HEK293 (cell line): ENCODE measurements around the gene ZNF536.
A peak's percentile ranks its signal among the peaks of the same experiment; 100 is the strongest.

Experiments used
- GLIS1 ChIP-seq: fragments of 450-650 bp; formaldehyde crosslinking; IDR thresholded peaks from 2 replicates; pipeline ENCODE4 v1.5.1; 2016; ENCODE audit warnings: missing biosample characterization, missing genetic modification characterization
- MYNN ChIP-seq: fragments of 450-650 bp; formaldehyde crosslinking; IDR thresholded peaks from 2 replicates; pipeline ENCODE4 v1.5.1; 2016; ENCODE audit warnings: missing biosample characterization, missing genetic modification characterization, borderline replicate concordance
- MZF1 ChIP-seq: fragments of 450-650 bp; formaldehyde crosslinking; IDR thresholded peaks from 2 replicates; pipeline ENCODE4 v1.5.1; 2017; ENCODE audit warnings: missing biosample characterization, missing genetic modification characterization, borderline replicate concordance
- WT1 ChIP-seq: fragments of 450-650 bp; formaldehyde crosslinking; IDR thresholded peaks from 2 replicates; pipeline ENCODE4 v1.5.1; 2016; ENCODE audit warnings: missing biosample characterization, missing genetic modification characterization
- YY2 ChIP-seq: fragments of 450-650 bp; formaldehyde crosslinking; IDR thresholded peaks from 2 replicates; pipeline ENCODE4 v1.5.1; 2016; ENCODE audit warnings: missing biosample characterization, missing genetic modification characterization
- ZBTB7A ChIP-seq: fragments of 450-650 bp; formaldehyde crosslinking; IDR thresholded peaks from 2 replicates; pipeline ENCODE4 v1.5.1; 2016; ENCODE audit warnings: low read depth, missing biosample characterization, missing genetic modification characterization
- ZFP69B ChIP-seq: fragments of 450-650 bp; formaldehyde crosslinking; IDR thresholded peaks from 2 replicates; pipeline ENCODE4 v1.5.1; 2016; ENCODE audit warnings: missing biosample characterization, missing genetic modification characterization
- ZNF121 ChIP-seq: fragments of 450-650 bp; formaldehyde crosslinking; IDR thresholded peaks from 2 replicates; pipeline ENCODE4 v1.5.1; 2016; ENCODE audit warnings: missing biosample characterization, missing genetic modification characterization
- ZNF169 ChIP-seq: fragments of 450-650 bp; formaldehyde crosslinking; IDR thresholded peaks from 2 replicates; pipeline ENCODE4 v1.5.1; 2016; ENCODE audit warnings: missing biosample characterization, missing genetic modification characterization
- ZNF174 ChIP-seq: fragments of 450-650 bp; formaldehyde crosslinking; IDR thresholded peaks from 2 replicates; pipeline ENCODE4 v1.5.0; 2017; ENCODE audit warnings: missing biosample characterization, mild to moderate bottlenecking, missing genetic modification characterization
- ZNF274 ChIP-seq, 2 experiments: fragments of 200-500 bp in 1 of 2; fragments of 450-650 bp in 1 of 2; sonication (Bioruptor generic) in 1 of 2; formaldehyde crosslinking in 1 of 2; IDR thresholded peaks; 2 replicates each; pipeline versions ENCODE4 v1.5.1 to v1.6.1; 2014 to 2016; ENCODE audit warnings: borderline replicate concordance in 1 of 2, inconsistent platforms in 1 of 2, low read length in 1 of 2, missing biosample characterization in 1 of 2, missing genetic modification characterization in 1 of 2
- ZNF426 ChIP-seq: fragments of 450-650 bp; formaldehyde crosslinking; IDR thresholded peaks from 2 replicates; pipeline ENCODE4 v1.5.1; 2017; ENCODE audit warnings: missing biosample characterization, missing genetic modification characterization, mild to moderate bottlenecking, inconsistent platforms, moderate library complexity
- ZNF473 ChIP-seq: fragments of 450-650 bp; formaldehyde crosslinking; IDR thresholded peaks from 2 replicates; pipeline ENCODE4 v1.5.1; 2017; ENCODE audit warnings: missing biosample characterization, missing genetic modification characterization
- ZNF610 ChIP-seq: fragments of 450-650 bp; formaldehyde crosslinking; IDR thresholded peaks from 2 replicates; pipeline ENCODE4 v1.5.1; 2016; ENCODE audit warnings: missing biosample characterization, missing genetic modification characterization, borderline replicate concordance
- ZNF837 ChIP-seq: fragments of 450-650 bp; formaldehyde crosslinking; IDR thresholded peaks from 2 replicates; pipeline ENCODE4 v1.5.1; 2016; ENCODE audit warnings: missing biosample characterization, missing genetic modification characterization
- ZSCAN23 ChIP-seq: fragments of 450-650 bp; formaldehyde crosslinking; IDR thresholded peaks from 2 replicates; pipeline ENCODE4 v1.5.1; 2016; ENCODE audit warnings: missing biosample characterization, missing genetic modification characterization
- ZSCAN30 ChIP-seq: fragments of 450-650 bp; IDR thresholded peaks from 2 replicates; pipeline ENCODE4 v1.5.1; 2018; ENCODE audit warnings: missing biosample characterization, mild to moderate bottlenecking, missing genetic modification characterization, moderate library complexity
- TF ChIP-seq, protein P1 (sequence below): fragments of 450-650 bp; formaldehyde crosslinking; IDR thresholded peaks from 2 replicates; pipeline ENCODE4 v1.5.1; 2016; ENCODE audit warnings: missing biosample characterization, missing genetic modification characterization
- TF ChIP-seq, protein P2 (sequence below): fragments of 450-650 bp; formaldehyde crosslinking; IDR thresholded peaks from 2 replicates; pipeline ENCODE4 v1.5.1; 2016; ENCODE audit warnings: missing biosample characterization, missing genetic modification characterization
- TF ChIP-seq, protein P3 (sequence below): sonication (generic); formaldehyde crosslinking; IDR thresholded peaks from 2 replicates; pipeline ENCODE4 v1.8.1; 2022; ENCODE audit warnings: mild to moderate bottlenecking, moderate library complexity, missing genetic modification reagents
- TF ChIP-seq, protein P4 (sequence below): fragments of 450-650 bp; formaldehyde crosslinking; IDR thresholded peaks from 2 replicates; pipeline ENCODE4 v1.5.1; 2016; ENCODE audit warnings: missing biosample characterization, missing genetic modification characterization
- TF ChIP-seq, protein P5 (sequence below): fragments of 450-650 bp; formaldehyde crosslinking; IDR thresholded peaks from 2 replicates; pipeline ENCODE4 v1.5.1; 2016; ENCODE audit warnings: missing biosample characterization, missing genetic modification characterization
- TF ChIP-seq, protein P6 (sequence below): fragments of 450-650 bp; formaldehyde crosslinking; IDR thresholded peaks from 2 replicates; pipeline ENCODE4 v1.5.1; 2017; ENCODE audit warnings: missing biosample characterization, missing genetic modification characterization
- TF ChIP-seq, protein P7 (sequence below): fragments of 450-650 bp; formaldehyde crosslinking; optimal IDR thresholded peaks from 2 replicates; pipeline ENCODE3; 2016; ENCODE audit warnings: missing biosample characterization, mild to moderate bottlenecking, missing genetic modification characterization
- TF ChIP-seq, protein P8 (sequence below): fragments of 450-650 bp; formaldehyde crosslinking; IDR thresholded peaks from 2 replicates; pipeline ENCODE4 v1.5.1; 2016; ENCODE audit warnings: missing biosample characterization, missing genetic modification characterization, borderline replicate concordance

ZNF536 gene

DNA sequence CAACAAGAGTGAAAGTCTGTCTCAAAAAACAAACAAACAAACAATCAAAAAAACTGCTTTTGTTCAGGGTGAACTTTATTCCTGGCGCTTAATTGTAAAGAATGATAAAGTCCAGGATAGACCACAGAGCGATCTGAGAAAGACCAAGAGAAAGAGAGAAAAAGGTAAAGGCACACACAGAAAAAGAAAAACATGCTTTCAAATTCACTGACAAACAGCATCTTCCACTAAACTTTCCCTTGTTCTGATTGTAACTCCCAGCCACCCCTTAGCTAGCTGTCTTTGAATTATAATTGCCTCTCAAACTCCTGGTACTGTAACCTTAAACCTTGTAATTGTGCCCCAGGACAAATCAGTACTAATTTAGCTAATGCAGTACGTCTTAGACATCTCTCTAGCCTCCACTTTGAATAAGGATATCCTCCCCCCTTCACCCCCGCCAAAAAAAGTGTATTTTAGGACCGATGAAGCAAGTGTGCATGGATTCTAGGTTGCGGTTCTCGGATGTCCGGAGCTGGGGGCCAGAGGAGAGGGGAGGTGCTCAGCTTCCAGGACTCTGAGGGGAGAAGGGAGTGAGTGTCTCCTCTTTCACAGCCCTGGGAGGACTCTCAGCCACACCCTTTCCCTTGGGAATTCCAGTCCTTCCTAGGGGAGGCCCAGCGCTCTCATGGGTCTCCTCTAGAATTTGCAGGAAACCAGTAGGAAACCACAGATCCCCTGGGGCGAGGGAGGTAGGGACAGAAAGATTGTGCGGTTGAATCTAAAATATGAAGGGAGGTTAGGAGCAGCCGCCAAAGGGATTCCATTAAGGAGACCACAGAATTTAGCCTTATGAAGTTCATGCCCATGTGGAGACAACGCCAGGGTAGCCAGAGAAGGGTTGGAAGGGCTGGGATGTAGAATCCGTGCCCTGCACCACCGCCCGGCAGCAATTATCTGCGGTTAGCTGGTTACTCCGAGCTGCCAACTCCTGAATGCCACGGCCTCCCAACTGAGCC, 19.7 kb downstream of the ZNF536 start (continued):
- TF ChIP-seq, protein P1, sequence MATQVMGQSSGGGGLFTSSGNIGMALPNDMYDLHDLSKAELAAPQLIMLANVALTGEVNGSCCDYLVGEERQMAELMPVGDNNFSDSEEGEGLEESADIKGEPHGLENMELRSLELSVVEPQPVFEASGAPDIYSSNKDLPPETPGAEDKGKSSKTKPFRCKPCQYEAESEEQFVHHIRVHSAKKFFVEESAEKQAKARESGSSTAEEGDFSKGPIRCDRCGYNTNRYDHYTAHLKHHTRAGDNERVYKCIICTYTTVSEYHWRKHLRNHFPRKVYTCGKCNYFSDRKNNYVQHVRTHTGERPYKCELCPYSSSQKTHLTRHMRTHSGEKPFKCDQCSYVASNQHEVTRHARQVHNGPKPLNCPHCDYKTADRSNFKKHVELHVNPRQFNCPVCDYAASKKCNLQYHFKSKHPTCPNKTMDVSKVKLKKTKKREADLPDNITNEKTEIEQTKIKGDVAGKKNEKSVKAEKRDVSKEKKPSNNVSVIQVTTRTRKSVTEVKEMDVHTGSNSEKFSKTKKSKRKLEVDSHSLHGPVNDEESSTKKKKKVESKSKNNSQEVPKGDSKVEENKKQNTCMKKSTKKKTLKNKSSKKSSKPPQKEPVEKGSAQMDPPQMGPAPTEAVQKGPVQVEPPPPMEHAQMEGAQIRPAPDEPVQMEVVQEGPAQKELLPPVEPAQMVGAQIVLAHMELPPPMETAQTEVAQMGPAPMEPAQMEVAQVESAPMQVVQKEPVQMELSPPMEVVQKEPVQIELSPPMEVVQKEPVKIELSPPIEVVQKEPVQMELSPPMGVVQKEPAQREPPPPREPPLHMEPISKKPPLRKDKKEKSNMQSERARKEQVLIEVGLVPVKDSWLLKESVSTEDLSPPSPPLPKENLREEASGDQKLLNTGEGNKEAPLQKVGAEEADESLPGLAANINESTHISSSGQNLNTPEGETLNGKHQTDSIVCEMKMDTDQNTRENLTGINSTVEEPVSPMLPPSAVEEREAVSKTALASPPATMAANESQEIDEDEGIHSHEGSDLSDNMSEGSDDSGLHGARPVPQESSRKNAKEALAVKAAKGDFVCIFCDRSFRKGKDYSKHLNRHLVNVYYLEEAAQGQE (tag by site-specific recombination): no peak
- TF ChIP-seq, protein P2, sequence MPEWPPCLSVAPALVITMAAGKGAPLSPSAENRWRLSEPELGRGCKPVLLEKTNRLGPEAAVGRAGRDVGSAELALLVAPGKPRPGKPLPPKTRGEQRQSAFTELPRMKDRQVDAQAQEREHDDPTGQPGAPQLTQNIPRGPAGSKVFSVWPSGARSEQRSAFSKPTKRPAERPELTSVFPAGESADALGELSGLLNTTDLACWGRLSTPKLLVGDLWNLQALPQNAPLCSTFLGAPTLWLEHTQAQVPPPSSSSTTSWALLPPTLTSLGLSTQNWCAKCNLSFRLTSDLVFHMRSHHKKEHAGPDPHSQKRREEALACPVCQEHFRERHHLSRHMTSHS (tag by site-specific recombination): no peak
- TF ChIP-seq, protein P3, sequence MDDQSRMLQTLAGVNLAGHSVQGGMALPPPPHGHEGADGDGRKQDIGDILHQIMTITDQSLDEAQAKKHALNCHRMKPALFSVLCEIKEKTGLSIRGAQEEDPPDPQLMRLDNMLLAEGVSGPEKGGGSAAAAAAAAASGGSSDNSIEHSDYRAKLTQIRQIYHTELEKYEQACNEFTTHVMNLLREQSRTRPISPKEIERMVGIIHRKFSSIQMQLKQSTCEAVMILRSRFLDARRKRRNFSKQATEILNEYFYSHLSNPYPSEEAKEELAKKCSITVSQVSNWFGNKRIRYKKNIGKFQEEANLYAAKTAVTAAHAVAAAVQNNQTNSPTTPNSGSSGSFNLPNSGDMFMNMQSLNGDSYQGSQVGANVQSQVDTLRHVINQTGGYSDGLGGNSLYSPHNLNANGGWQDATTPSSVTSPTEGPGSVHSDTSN (CRISPR knock-in tag): no peak
- TF ChIP-seq YY2 (no peak), ZSCAN30 (tag by site-specific recombination) (no peak), WT1 (tag by site-specific recombination) (peak; percentile 100), ZNF426 (tag by site-specific recombination) (no peak), MYNN (tag by site-specific recombination) (no peak), ZNF610 (tag by site-specific recombination) (no peak; the same call in 1 of the 2 replicates), ZSCAN23 (tag by site-specific recombination) (no peak), MZF1 (tag by site-specific recombination) (peak; percentile 89), ZNF169 (tag by site-specific recombination) (no peak), ZNF473 (tag by site-specific recombination) (no peak), ZNF837 (tag by site-specific recombination) (no peak), ZFP69B (tag by site-specific recombination) (0 out of 2 replicates have a peak, but pooled peaks have one; percentile 12), ZNF121 (tag by site-specific recombination) (no peak), ZBTB7A (tag by site-specific recombination) (no peak; the same call in 1 of the 2 replicates), GLIS1 (tag by site-specific recombination) (peak; percentile 99), ZNF274 (IDR thresholded peaks at IDR 0.05; ENCODE audit: low read length) (no peak), ZNF274 (tag by site-specific recombination; IDR thresholded peaks at IDR 0.05; ENCODE audit: borderline replicate concordance) (no peak), ZNF174 (no peak)
- TF ChIP-seq, protein P4, sequence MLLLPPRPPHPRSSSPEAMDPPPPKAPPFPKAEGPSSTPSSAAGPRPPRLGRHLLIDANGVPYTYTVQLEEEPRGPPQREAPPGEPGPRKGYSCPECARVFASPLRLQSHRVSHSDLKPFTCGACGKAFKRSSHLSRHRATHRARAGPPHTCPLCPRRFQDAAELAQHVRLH: no peak
- TF ChIP-seq, protein P5, sequence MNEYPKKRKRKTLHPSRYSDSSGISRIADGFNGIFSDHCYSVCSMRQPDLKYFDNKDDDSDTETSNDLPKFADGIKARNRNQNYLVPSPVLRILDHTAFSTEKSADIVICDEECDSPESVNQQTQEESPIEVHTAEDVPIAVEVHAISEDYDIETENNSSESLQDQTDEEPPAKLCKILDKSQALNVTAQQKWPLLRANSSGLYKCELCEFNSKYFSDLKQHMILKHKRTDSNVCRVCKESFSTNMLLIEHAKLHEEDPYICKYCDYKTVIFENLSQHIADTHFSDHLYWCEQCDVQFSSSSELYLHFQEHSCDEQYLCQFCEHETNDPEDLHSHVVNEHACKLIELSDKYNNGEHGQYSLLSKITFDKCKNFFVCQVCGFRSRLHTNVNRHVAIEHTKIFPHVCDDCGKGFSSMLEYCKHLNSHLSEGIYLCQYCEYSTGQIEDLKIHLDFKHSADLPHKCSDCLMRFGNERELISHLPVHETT: no peak
- TF ChIP-seq, protein P6, sequence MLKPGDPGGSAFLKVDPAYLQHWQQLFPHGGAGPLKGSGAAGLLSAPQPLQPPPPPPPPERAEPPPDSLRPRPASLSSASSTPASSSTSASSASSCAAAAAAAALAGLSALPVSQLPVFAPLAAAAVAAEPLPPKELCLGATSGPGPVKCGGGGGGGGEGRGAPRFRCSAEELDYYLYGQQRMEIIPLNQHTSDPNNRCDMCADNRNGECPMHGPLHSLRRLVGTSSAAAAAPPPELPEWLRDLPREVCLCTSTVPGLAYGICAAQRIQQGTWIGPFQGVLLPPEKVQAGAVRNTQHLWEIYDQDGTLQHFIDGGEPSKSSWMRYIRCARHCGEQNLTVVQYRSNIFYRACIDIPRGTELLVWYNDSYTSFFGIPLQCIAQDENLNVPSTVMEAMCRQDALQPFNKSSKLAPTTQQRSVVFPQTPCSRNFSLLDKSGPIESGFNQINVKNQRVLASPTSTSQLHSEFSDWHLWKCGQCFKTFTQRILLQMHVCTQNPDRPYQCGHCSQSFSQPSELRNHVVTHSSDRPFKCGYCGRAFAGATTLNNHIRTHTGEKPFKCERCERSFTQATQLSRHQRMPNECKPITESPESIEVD (tag by site-specific recombination): peak; percentile 83
- TF ChIP-seq, protein P7, sequence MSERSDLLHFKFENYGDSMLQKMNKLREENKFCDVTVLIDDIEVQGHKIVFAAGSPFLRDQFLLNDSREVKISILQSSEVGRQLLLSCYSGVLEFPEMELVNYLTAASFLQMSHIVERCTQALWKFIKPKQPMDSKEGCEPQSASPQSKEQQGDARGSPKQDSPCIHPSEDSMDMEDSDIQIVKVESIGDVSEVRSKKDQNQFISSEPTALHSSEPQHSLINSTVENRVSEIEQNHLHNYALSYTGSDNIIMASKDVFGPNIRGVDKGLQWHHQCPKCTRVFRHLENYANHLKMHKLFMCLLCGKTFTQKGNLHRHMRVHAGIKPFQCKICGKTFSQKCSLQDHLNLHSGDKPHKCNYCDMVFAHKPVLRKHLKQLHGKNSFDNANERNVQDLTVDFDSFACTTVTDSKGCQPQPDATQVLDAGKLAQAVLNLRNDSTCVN: peak; percentile 20
- TF ChIP-seq, protein P8, sequence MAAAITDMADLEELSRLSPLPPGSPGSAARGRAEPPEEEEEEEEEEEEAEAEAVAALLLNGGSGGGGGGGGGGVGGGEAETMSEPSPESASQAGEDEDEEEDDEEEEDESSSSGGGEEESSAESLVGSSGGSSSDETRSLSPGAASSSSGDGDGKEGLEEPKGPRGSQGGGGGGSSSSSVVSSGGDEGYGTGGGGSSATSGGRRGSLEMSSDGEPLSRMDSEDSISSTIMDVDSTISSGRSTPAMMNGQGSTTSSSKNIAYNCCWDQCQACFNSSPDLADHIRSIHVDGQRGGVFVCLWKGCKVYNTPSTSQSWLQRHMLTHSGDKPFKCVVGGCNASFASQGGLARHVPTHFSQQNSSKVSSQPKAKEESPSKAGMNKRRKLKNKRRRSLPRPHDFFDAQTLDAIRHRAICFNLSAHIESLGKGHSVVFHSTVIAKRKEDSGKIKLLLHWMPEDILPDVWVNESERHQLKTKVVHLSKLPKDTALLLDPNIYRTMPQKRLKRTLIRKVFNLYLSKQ: no peak
